ENCODE measurements around the gene FLOT2.

DNA sequence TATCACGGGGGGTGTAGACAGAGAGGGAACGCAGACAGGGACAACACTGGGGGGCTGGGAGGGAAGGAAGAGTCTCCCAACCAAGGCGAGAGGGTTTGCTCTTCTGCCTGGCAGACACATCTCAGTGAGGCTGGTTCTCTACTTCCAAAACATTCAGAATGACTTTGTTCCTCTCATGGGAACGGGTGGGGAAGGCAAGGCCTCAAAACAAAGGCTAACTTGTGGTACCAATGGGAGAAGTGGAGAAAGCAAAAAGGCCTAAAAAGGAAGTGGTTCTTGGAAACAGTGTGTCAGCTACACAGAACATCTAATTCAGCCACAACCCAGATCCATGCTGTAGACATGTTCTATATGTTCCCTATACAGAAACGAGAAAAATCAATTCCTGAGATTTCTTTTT is 7.5 kb downstream of the FLOT2 start:
- no peak for TF ChIP-seq POLR2A (IDR thresholded peaks at IDR 0.05)
- TF ChIP-seq, protein P1, sequence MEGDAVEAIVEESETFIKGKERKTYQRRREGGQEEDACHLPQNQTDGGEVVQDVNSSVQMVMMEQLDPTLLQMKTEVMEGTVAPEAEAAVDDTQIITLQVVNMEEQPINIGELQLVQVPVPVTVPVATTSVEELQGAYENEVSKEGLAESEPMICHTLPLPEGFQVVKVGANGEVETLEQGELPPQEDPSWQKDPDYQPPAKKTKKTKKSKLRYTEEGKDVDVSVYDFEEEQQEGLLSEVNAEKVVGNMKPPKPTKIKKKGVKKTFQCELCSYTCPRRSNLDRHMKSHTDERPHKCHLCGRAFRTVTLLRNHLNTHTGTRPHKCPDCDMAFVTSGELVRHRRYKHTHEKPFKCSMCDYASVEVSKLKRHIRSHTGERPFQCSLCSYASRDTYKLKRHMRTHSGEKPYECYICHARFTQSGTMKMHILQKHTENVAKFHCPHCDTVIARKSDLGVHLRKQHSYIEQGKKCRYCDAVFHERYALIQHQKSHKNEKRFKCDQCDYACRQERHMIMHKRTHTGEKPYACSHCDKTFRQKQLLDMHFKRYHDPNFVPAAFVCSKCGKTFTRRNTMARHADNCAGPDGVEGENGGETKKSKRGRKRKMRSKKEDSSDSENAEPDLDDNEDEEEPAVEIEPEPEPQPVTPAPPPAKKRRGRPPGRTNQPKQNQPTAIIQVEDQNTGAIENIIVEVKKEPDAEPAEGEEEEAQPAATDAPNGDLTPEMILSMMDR (IDR thresholded peaks at IDR 0.05), result no peak

Measured in uterus (tissue), 2 donors.